Measurements from ENCODE around the gene GPC6.

DNA sequence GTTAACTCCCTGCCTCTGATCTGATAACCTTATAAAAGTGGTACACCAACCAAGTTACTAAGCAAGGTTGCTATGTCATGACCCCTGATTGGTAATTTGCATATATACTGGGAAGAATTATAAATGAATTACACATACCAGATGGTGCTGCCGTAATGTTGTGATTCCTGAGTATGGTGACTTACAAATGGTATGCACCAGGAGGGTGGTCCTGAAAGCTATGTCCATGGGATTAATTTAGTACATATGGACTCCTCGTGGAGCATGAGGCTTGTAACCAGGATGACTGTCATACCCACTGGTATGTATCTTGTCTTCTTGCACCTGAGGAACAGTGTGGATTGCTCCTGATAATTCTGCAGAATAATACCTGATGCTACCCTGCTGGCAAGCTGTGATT is 240.6 kb downstream of the GPC6 start:
- no peak for TF ChIP-seq POLR2A (IDR thresholded peaks at IDR 0.05; ENCODE audit: low read depth, low read length)
- no peak for TF ChIP-seq TAF1 (IDR thresholded peaks at IDR 0.05; ENCODE audit: borderline replicate concordance, low read depth, low read length)
